SK-N-SH treated with all-trans-retinoic acid at 6 μM for 48 hours (cell line): ENCODE results near the gene PKD2L2.

Experiments used
- ATAC-seq: fragments of 200-7000 bp; cut with Tn5 transposase; 3 replicates; pipeline ENCODE4 v1.9.1; 2020; ENCODE audit warnings: mild to moderate bottlenecking, moderate library complexity
- ARNTL ChIP-seq: fragments of 450-650 bp; formaldehyde crosslinking; IDR thresholded peaks from 2 replicates; pipeline ENCODE4 v1.5.0; 2020; ENCODE audit warnings: low read depth, mild to moderate bottlenecking, moderate library complexity, borderline replicate concordance
- BACH2 ChIP-seq: fragments of 250-450 bp; sonication (Bioruptor Pico); IDR thresholded peaks from 2 replicates; pipeline ENCODE4 v1.9.0; 2021; ENCODE audit warnings: mild to moderate bottlenecking, borderline replicate concordance
- CREB5 ChIP-seq: fragments of 250-450 bp; sonication (Bioruptor Pico); IDR thresholded peaks from 2 replicates; pipeline ENCODE4 v1.5.1; 2020; ENCODE audit warnings: low read depth, mild to moderate bottlenecking, moderate library complexity
- CSDC2 ChIP-seq: fragments of 250-450 bp; sonication (Bioruptor Pico); IDR thresholded peaks from 2 replicates; pipeline ENCODE4 v1.5.0; 2020; ENCODE audit warnings: mild to moderate bottlenecking, moderate library complexity
- CSRNP3 ChIP-seq: fragments of 250-450 bp; sonication (Bioruptor Pico); IDR thresholded peaks from 2 replicates; pipeline ENCODE4 v1.5.1; 2021; ENCODE audit warnings: mild to moderate bottlenecking, moderate library complexity
- ESRRG ChIP-seq: fragments of 250-450 bp; sonication (Bioruptor Pico); IDR thresholded peaks from 2 replicates; pipeline ENCODE4 v1.6.1; 2021; ENCODE audit warnings: mild to moderate bottlenecking
- GLIS3 ChIP-seq: fragments of 250-450 bp; sonication (Bioruptor Pico); IDR thresholded peaks from 2 replicates; pipeline ENCODE4 v1.5.0; 2020; ENCODE audit warnings: mild to moderate bottlenecking, moderate library complexity
- OSR1 ChIP-seq: fragments of 250-450 bp; sonication (Bioruptor Pico); IDR thresholded peaks from 2 replicates; pipeline ENCODE4 v1.8.0; 2022; ENCODE audit warnings: moderate library complexity, mild to moderate bottlenecking, inconsistent platforms
- PATZ1 ChIP-seq: fragments of 250-450 bp; sonication (Bioruptor Pico); IDR thresholded peaks from 2 replicates; pipeline ENCODE4 v1.8.0; 2020; ENCODE audit warnings: mild to moderate bottlenecking, moderate library complexity, borderline replicate concordance
- POU6F1 ChIP-seq: fragments of 250-450 bp; sonication (Bioruptor Pico); IDR thresholded peaks from 2 replicates; pipeline ENCODE4 v1.8.0; 2021; ENCODE audit warnings: low read depth, mild to moderate bottlenecking, moderate library complexity, borderline replicate concordance
- PPARA ChIP-seq: fragments of 250-450 bp; sonication (Bioruptor Pico); IDR thresholded peaks from 2 replicates; pipeline ENCODE4 v1.5.0; 2020; ENCODE audit warnings: mild to moderate bottlenecking, borderline replicate concordance
- RARB ChIP-seq: fragments of 250-450 bp; sonication (Bioruptor Pico); IDR thresholded peaks from 2 replicates; pipeline ENCODE4 v1.8.0; 2021; ENCODE audit warnings: mild to moderate bottlenecking, moderate library complexity
- TCF4 ChIP-seq: fragments of 250-450 bp; sonication (Bioruptor Pico); IDR thresholded peaks from 2 replicates; pipeline ENCODE4 v1.8.0; 2021; ENCODE audit warnings: mild to moderate bottlenecking, moderate library complexity, borderline replicate concordance
- TOX ChIP-seq: fragments of 250-450 bp; sonication (Bioruptor Pico); IDR thresholded peaks from 2 replicates; pipeline ENCODE4 v1.8.0; 2021; ENCODE audit warnings: mild to moderate bottlenecking, moderate library complexity, borderline replicate concordance
- TSHZ2 ChIP-seq: fragments of 250-450 bp; sonication (Bioruptor Pico); IDR thresholded peaks from 2 replicates; pipeline ENCODE4 v1.5.0; 2020; ENCODE audit warnings: mild to moderate bottlenecking, moderate library complexity
- ZC3H10 ChIP-seq: fragments of 250-450 bp; sonication (Bioruptor Pico); IDR thresholded peaks from 2 replicates; pipeline ENCODE4 v1.5.1; 2021; ENCODE audit warnings: mild to moderate bottlenecking, moderate library complexity
- ZNF70 ChIP-seq: fragments of 450-650 bp; formaldehyde crosslinking; IDR thresholded peaks from 2 replicates; pipeline ENCODE4 v1.5.0; 2020; ENCODE audit warnings: mild to moderate bottlenecking, moderate library complexity
- ZNF8 ChIP-seq: fragments of 450-650 bp; formaldehyde crosslinking; IDR thresholded peaks from 2 replicates; pipeline ENCODE4 v1.5.0; 2020; ENCODE audit warnings: mild to moderate bottlenecking, moderate library complexity

The PKD2L2 gene

GRCh38 chr5:137867664-137868063 lies 21.6 kb upstream of the PKD2L2 start, which contains the start of gene MYOT:
Gene MYOT, plus strand, starts transcription at chr5:137867860. Its CDS starts 2,792 bp downstream, at chr5:137870652.
- TF ChIP-seq CREB5 (CRISPR knock-in tag) (no peak), BACH2 (CRISPR knock-in tag) (no peak), TSHZ2 (CRISPR knock-in tag) (no peak), ZNF70 (CRISPR knock-in tag) (no peak), ARNTL (CRISPR knock-in tag) (no peak), CSRNP3 (CRISPR knock-in tag) (no peak), RARB (CRISPR knock-in tag) (no peak), GLIS3 (CRISPR knock-in tag) (no peak)
- ATAC-seq, result no peak

- ATAC-seq, result no peak
- TF ChIP-seq RARB (CRISPR knock-in tag) (no peak), CREB5 (CRISPR knock-in tag) (no peak), ZNF8 (CRISPR knock-in tag) (no peak), PATZ1 (CRISPR knock-in tag) (no peak), GLIS3 (CRISPR knock-in tag) (no peak), TOX (CRISPR knock-in tag) (no peak), ZC3H10 (CRISPR knock-in tag) (no peak), CSRNP3 (CRISPR knock-in tag) (no peak), OSR1 (CRISPR knock-in tag) (no peak), CSDC2 (no peak)
- TF ChIP-seq, all 23 proteins: peak for 0
Observed at GRCh38 chr5:137870647-137871339, 18.5 kb upstream of the PKD2L2 start.

GRCh38 chr5:137871571-137871970 lies 17.7 kb upstream of the PKD2L2 start:
- ATAC-seq, result no peak
- TF ChIP-seq PATZ1 (CRISPR knock-in tag), result no peak
- no peak for TF ChIP-seq BACH2 (CRISPR knock-in tag)
- TF ChIP-seq TOX (CRISPR knock-in tag), result no peak
- no peak for TF ChIP-seq PPARA
- TF ChIP-seq RARB (CRISPR knock-in tag), result no peak
- TF ChIP-seq GLIS3 (CRISPR knock-in tag), result no peak
- TF ChIP-seq TCF4 (CRISPR knock-in tag), result no peak
- no peak for TF ChIP-seq ARNTL (CRISPR knock-in tag)
- TF ChIP-seq ZC3H10 (CRISPR knock-in tag), result no peak
- no peak for TF ChIP-seq POU6F1 (CRISPR knock-in tag)
- TF ChIP-seq CSDC2, result no peak
- no peak for TF ChIP-seq ESRRG
